ENCODE data around the gene ORC1. TPM values are rescaled to one million over a fixed set of nuclear protein-coding genes. Genes with fewer than 3 reads are reported as not detected.

Gene ORC1
- total RNA-seq, 2 experiments from 2014 or later: 1.1 to 1.3 TPM

GRCh38 chr1:52436817-52437216 lies 32.6 kb upstream of the ORC1 start:
- ChIA-PET POLR2A (no interaction called here), CTCF (no interaction called here)
- Mint-ChIP-seq H3K9me3 (no peaks in the 10 kb centered on the region), H3K36me3 (ENCODE audit: low read depth) (peaks cover 89% of the 10 kb centered on the region), H3K27me3 (no peaks in the 10 kb centered on the region), H3K4me1 (ENCODE audit: low read depth) (peaks cover 4% of the 10 kb centered on the region), H3K4me3 (no peak overlapping the region), H3K27ac (no peak overlapping the region)
- no peaks in the 10 kb centered on the region for H3K9me3 ChIP-seq (ENCODE audit: control insufficient read depth in 1 of 2, insufficient read depth in 1 of 2, low read length in 2 of 2)
- no peak overlapping the region for H3K27ac ChIP-seq (ENCODE audit: low read depth in 1 of 2, low read length in 2 of 2)
- no peaks in the 10 kb centered on the region for H3K27me3 ChIP-seq (ENCODE audit: control insufficient read depth in 1 of 2, insufficient read depth in 2 of 2, low read length in 2 of 2)
- no peak for ATAC-seq (ENCODE audit: poor library complexity)
- TF ChIP-seq CTCF (IDR thresholded peaks at IDR 0.05): no peak
- intact Hi-C loops (cut with DNase I, micrococcal nuclease): no loop called here
- DNase-seq: no peak
- peaks cover 66% of the 10 kb centered on the region for H3K36me3 ChIP-seq (ENCODE audit: insufficient read depth, low read length)
- H3K4me3 ChIP-seq (ENCODE audit: low read length): no peak overlapping the region
- H3K4me1 ChIP-seq (ENCODE audit: insufficient read depth, low read length): no peaks in the 10 kb centered on the region

DNA sequence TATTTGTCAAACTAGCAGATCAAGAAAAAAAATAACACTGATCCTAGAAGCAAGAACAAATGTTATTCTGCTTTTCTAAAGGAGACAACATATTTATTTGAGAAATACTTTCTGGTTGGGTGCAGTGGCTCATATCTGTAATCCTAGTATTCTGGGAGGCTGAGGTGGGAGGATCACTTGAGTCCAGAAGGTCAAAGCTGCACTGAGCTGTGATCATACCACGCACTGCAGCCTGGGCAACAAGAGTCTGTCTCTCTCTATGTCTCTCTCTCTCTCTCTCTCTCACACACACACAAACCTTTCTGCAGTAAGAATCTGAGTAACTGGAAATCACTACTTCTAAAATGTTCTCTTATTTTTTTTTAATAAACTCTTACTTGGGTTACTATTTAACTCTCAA lies 31.4 kb upstream of the ORC1 start:
- Histone ChIP-seq H3K4me1 (ENCODE audit: insufficient read depth, low read length) (no peaks in the 10 kb centered on the region), H3K4me3 (ENCODE audit: low read length) (no peak overlapping the region), H3K27ac (ENCODE audit: low read depth in 1 of 2, low read length in 2 of 2) (no peak overlapping the region), H3K36me3 (ENCODE audit: insufficient read depth, low read length) (peaks cover 67% of the 10 kb centered on the region), H3K9me3 (ENCODE audit: control insufficient read depth in 1 of 2, insufficient read depth in 1 of 2, low read length in 2 of 2) (no peaks in the 10 kb centered on the region), H3K27me3 (ENCODE audit: control insufficient read depth in 1 of 2, insufficient read depth in 2 of 2, low read length in 2 of 2) (no peaks in the 10 kb centered on the region)
- CTCF ChIA-PET: no interaction called here
- Mint-ChIP-seq H3K4me1 (ENCODE audit: low read depth) (peaks cover 4% of the 10 kb centered on the region), H3K4me3 (no peak overlapping the region), H3K9me3 (no peaks in the 10 kb centered on the region), H3K36me3 (ENCODE audit: low read depth) (peaks cover 91% of the 10 kb centered on the region), H3K27ac (no peak overlapping the region), H3K27me3 (no peaks in the 10 kb centered on the region)
- POLR2A ChIA-PET: interaction anchor here (0.8 to 1.2 kb wide), 2 partner anchors 9 to 32 kb away, joined by 3 to 4 read pairs; partner anchors contain the start of genes ORC1 and PRPF38A
- TF ChIP-seq CTCF (IDR thresholded peaks at IDR 0.05): no peak
- ATAC-seq (ENCODE audit: poor library complexity): no peak
- DNase-seq: no peak
- intact Hi-C loops (cut with DNase I, micrococcal nuclease): no loop called here

DNA sequence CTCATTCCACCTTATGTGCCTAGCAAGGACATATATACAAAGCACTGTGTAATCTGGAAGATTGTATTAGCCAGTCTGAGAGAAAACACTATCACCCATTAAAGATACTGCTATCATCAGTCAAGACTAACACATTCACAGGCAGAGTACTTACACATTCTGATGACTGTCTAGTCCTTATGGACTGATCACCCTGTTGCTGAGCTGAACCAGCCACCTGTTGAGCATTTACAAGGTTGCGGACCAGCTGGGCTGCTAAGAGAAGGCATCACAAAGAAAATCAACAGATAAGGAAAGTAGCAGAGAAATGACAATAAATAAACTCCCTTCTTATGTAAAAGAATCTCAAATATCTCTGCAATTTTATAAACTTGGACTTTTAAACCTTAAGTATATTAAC lies 31.0 kb upstream of the ORC1 start:
- DNase-seq (no peak), ATAC-seq (ENCODE audit: poor library complexity) (no peak)
- intact Hi-C loops (cut with DNase I, micrococcal nuclease): no loop called here
- no peak for TF ChIP-seq CTCF (IDR thresholded peaks at IDR 0.05)
- Mint-ChIP-seq H3K27ac (no peak overlapping the region), H3K4me1 (ENCODE audit: low read depth) (peaks cover 4% of the 10 kb centered on the region), H3K9me3 (no peaks in the 10 kb centered on the region), H3K27me3 (no peaks in the 10 kb centered on the region), H3K36me3 (ENCODE audit: low read depth) (peaks cover 91% of the 10 kb centered on the region), H3K4me3 (no peak overlapping the region)
- Histone ChIP-seq H3K36me3 (ENCODE audit: insufficient read depth, low read length) (peaks cover 68% of the 10 kb centered on the region), H3K4me3 (ENCODE audit: low read length) (no peak overlapping the region), H3K9me3 (ENCODE audit: control insufficient read depth in 1 of 2, insufficient read depth in 1 of 2, low read length in 2 of 2) (no peaks in the 10 kb centered on the region), H3K4me1 (ENCODE audit: insufficient read depth, low read length) (no peaks in the 10 kb centered on the region), H3K27ac (ENCODE audit: low read depth in 1 of 2, low read length in 2 of 2) (no peak overlapping the region), H3K27me3 (ENCODE audit: control insufficient read depth in 1 of 2, insufficient read depth in 2 of 2, low read length in 2 of 2) (no peaks in the 10 kb centered on the region)
- ChIA-PET POLR2A (interaction anchor here (0.8 to 1.2 kb wide), 2 partner anchors 9 to 31 kb away, joined by 3 to 4 read pairs; partner anchors contain the start of genes ORC1 and PRPF38A), CTCF (no interaction called here)

All from CD4-positive, alpha-beta T cell (primary cell).